ENCODE data around the gene TMEM140.
"Not testable (repeated sequence)": the region's sequence is repeated elsewhere in the genome, so short reads cannot be mapped to it uniquely, and the experiment has no call there.

The TMEM140 gene

DNA sequence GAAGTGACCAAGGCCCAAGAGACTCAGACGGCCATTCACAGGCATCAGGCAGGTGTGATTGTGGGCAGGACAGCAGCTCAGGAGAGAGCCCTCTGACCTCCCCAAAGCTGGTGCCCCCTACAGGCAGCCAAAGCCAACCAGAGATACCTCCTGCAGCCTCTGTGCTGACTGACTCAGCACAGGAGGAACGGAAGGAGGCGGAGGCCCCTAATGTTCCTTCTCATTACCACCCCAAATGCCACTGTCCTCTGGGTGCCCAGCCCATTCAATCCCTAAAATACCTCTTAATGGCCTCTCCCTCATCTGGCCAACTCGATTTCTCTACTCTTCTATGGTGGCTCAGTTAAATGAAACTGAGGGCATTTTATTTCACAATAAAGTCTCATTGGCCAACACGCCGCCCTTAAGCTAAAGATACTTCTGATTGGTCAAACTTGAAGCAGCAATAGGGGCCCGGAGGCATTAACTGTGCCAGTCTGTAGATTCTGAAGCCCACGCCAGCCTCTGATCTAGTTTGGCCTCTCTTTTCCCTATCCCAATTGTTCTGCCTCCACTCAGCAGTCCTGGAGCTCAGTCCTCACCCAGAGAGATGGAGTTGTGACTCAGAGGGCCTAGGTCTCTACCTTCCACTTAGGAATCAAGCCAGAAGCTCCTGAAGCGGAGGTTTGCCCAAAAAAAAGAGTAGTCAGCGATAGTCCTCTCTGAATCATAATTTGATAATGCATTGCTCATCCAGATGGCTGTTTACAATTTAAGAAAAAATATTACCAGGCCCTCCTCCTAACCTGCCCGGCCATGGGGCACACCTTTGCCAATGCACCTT is 21.5 kb downstream of the TMEM140 start:
- H3K4me3 ChIP-seq (ENCODE audit: low read length), result peak overlapping the region; percentile 89
- H3K9me3 ChIP-seq (replicated peaks; ENCODE audit: insufficient read depth, low read length), result no peaks in the 10 kb centered on the region
- H3K9ac ChIP-seq (ENCODE audit: low read length), result peak overlapping the region; percentile 98
- H3K4me1 ChIP-seq (ENCODE audit: low read length), result peaks cover 15% of the 10 kb centered on the region
- H3K27me3 ChIP-seq (replicated peaks; ENCODE audit: insufficient read depth, low read length), result no peaks in the 10 kb centered on the region
- peak overlapping the region; percentile 97 for H3K4me2 ChIP-seq (ENCODE audit: low read depth, low read length)
- peak overlapping the region; percentile 97 for H3K27ac ChIP-seq (ENCODE audit: low read length)
- peaks cover 30% of the 10 kb centered on the region for H3K36me3 ChIP-seq (replicated peaks; ENCODE audit: insufficient read depth, low read length)
- H3K9me2 ChIP-seq (replicated peaks; ENCODE audit: insufficient read depth, low read length), result no peaks in the 10 kb centered on the region
- H4K20me1 ChIP-seq (ENCODE audit: insufficient read depth, low read length), result no peaks in the 10 kb centered on the region
- H3K79me2 ChIP-seq (ENCODE audit: low read length), result peaks cover 54% of the 10 kb centered on the region
- peak; percentile 93 for DNase-seq
- peaks cover 27% of the 10 kb centered on the region for H3F3A ChIP-seq (ENCODE audit: insufficient read depth, low read length)
- H2AFZ ChIP-seq (ENCODE audit: low read length), result peak overlapping the region; percentile 85
- no peak for TF ChIP-seq EZH2 (optimal IDR thresholded peaks at IDR 0.05; ENCODE audit: low read depth, low read length)
- TF ChIP-seq, protein P1, sequence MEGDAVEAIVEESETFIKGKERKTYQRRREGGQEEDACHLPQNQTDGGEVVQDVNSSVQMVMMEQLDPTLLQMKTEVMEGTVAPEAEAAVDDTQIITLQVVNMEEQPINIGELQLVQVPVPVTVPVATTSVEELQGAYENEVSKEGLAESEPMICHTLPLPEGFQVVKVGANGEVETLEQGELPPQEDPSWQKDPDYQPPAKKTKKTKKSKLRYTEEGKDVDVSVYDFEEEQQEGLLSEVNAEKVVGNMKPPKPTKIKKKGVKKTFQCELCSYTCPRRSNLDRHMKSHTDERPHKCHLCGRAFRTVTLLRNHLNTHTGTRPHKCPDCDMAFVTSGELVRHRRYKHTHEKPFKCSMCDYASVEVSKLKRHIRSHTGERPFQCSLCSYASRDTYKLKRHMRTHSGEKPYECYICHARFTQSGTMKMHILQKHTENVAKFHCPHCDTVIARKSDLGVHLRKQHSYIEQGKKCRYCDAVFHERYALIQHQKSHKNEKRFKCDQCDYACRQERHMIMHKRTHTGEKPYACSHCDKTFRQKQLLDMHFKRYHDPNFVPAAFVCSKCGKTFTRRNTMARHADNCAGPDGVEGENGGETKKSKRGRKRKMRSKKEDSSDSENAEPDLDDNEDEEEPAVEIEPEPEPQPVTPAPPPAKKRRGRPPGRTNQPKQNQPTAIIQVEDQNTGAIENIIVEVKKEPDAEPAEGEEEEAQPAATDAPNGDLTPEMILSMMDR (IDR thresholded peaks at IDR 0.05; ENCODE audit: low read length), result peak; percentile 95

GRCh38 chr7:135169964-135170273 is 22.0 kb downstream of the TMEM140 start:
- Histone ChIP-seq H2AFZ (ENCODE audit: low read length) (peak overlapping the region; percentile 85), H3K27me3 (replicated peaks; ENCODE audit: insufficient read depth, low read length) (no peaks in the 10 kb centered on the region), H4K20me1 (ENCODE audit: insufficient read depth, low read length) (no peaks in the 10 kb centered on the region), H3K9me3 (replicated peaks; ENCODE audit: insufficient read depth, low read length) (no peaks in the 10 kb centered on the region), H3K36me3 (replicated peaks; ENCODE audit: insufficient read depth, low read length) (peaks cover 30% of the 10 kb centered on the region), H3K4me2 (ENCODE audit: low read depth, low read length) (peak overlapping the region; percentile 97), H3K9ac (ENCODE audit: low read length) (peak overlapping the region; percentile 98), H3K4me3 (ENCODE audit: low read length) (peak overlapping the region; percentile 89), H3F3A (ENCODE audit: insufficient read depth, low read length) (peaks cover 27% of the 10 kb centered on the region), H3K27ac (ENCODE audit: low read length) (peak overlapping the region; percentile 97), H3K9me2 (replicated peaks; ENCODE audit: insufficient read depth, low read length) (no peaks in the 10 kb centered on the region), H3K79me2 (ENCODE audit: low read length) (peaks cover 50% of the 10 kb centered on the region), H3K4me1 (ENCODE audit: low read length) (peaks cover 15% of the 10 kb centered on the region)
- DNase-seq, result peak; percentile 62
- no peak for TF ChIP-seq EZH2 (optimal IDR thresholded peaks at IDR 0.05; ENCODE audit: low read depth, low read length)
- TF ChIP-seq, protein P1 (IDR thresholded peaks at IDR 0.05; ENCODE audit: low read length), result no peak
- TF ChIP-seq EZH2phosphoT487 (IDR thresholded peaks at IDR 0.05; ENCODE audit: low read length), result no peak

- peaks cover 30% of the 10 kb centered on the region for H3K36me3 ChIP-seq (replicated peaks; ENCODE audit: insufficient read depth, low read length)
- no peak for TF ChIP-seq EZH2phosphoT487 (IDR thresholded peaks at IDR 0.05; ENCODE audit: low read length)
- TF ChIP-seq, protein P1 (IDR thresholded peaks at IDR 0.05; ENCODE audit: low read length), result peak; percentile 83
- no peak for TF ChIP-seq EZH2 (optimal IDR thresholded peaks at IDR 0.05; ENCODE audit: low read depth, low read length)
- peaks cover 27% of the 10 kb centered on the region for H3F3A ChIP-seq (ENCODE audit: insufficient read depth, low read length)
- H3K4me2 ChIP-seq (ENCODE audit: low read depth, low read length), result peak within 1 kb of the TSS; percentile 97
- no peaks in the 10 kb centered on the region for H3K9me2 ChIP-seq (replicated peaks; ENCODE audit: insufficient read depth, low read length)
- H3K9ac ChIP-seq (ENCODE audit: low read length), result peak within 1 kb of the TSS; percentile 98
- peak within 1 kb of the TSS; percentile 85 for H2AFZ ChIP-seq (ENCODE audit: low read length)
- peaks cover 48% of the 10 kb centered on the region for H3K79me2 ChIP-seq (ENCODE audit: low read length)
- H3K27ac ChIP-seq (ENCODE audit: low read length), result peak within 1 kb of the TSS; percentile 97
- H3K4me1 ChIP-seq (ENCODE audit: low read length), result peaks cover 15% of the 10 kb centered on the region
- H4K20me1 ChIP-seq (ENCODE audit: insufficient read depth, low read length), result no peaks in the 10 kb centered on the region
- H3K27me3 ChIP-seq (replicated peaks; ENCODE audit: insufficient read depth, low read length), result no peaks in the 10 kb centered on the region
- no peaks in the 10 kb centered on the region for H3K9me3 ChIP-seq (replicated peaks; ENCODE audit: insufficient read depth, low read length)
- peak; percentile 99 for DNase-seq
- peak within 1 kb of the TSS; percentile 89 for H3K4me3 ChIP-seq (ENCODE audit: low read length)
Measured at GRCh38 chr7:135170274-135170997, 22.6 kb downstream of the TMEM140 start, which contains the start of gene CYREN. Gene CYREN (minus strand): TSS chr7:135170707. CDS start chr7:135168922, 1,785 bp downstream.

DNA sequence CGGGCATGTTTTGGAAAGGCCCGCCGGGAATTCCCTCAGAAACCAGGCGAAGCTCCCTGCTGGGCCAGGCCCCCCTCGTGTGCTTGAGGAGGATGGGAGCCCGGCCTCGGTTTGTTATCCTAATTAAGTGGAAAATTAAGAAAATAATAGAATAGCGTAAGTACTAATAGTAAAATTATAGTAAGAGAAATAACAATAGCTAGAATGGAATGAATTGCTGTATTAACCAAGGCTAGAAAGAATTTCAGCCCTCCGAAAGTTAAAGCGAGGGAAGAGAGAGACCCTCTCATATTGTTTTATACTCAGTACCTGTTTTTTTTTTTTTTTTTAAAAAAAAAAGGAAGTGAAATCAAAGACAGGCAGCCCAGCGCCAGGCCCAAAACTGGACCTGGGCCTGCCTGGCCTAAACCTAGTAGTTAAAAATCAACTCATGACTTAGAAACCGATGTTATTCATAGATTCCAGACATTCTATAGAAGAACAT is 23.2 kb downstream of the TMEM140 start:
- H3K9me3 ChIP-seq (replicated peaks; ENCODE audit: insufficient read depth, low read length); H4K20me1 ChIP-seq (ENCODE audit: insufficient read depth, low read length); H3K9me2 ChIP-seq (replicated peaks; ENCODE audit: insufficient read depth, low read length); DNase-seq; H3K27me3 ChIP-seq (replicated peaks; ENCODE audit: insufficient read depth, low read length): not testable (repeated sequence)
- Histone ChIP-seq H3K9ac (ENCODE audit: low read length) (peak overlapping the region; percentile 98), H3K79me2 (ENCODE audit: low read length) (peaks cover 44% of the 10 kb centered on the region), H3K4me3 (ENCODE audit: low read length) (peak overlapping the region; percentile 89), H2AFZ (ENCODE audit: low read length) (peak overlapping the region; percentile 77), H3K27ac (ENCODE audit: low read length) (peak overlapping the region; percentile 97), H3F3A (ENCODE audit: insufficient read depth, low read length) (peaks cover 27% of the 10 kb centered on the region), H3K4me2 (ENCODE audit: low read depth, low read length) (peak overlapping the region; percentile 97), H3K36me3 (replicated peaks; ENCODE audit: insufficient read depth, low read length) (peaks cover 24% of the 10 kb centered on the region), H3K4me1 (ENCODE audit: low read length) (peaks cover 15% of the 10 kb centered on the region)

Data from MM.1S (cell line).